NCI-H2227 treated with DMSO at 0.1 percent for 48 hours (cell line): ENCODE results near the gene PALB2.

Experiments
- DNase-seq: peaks from one replicate; lab custom pipeline; 2025; lab: John Stamatoyannopoulos, UW

PALB2 gene

GRCh38 chr16:23581764-23582163 is 59.3 kb downstream of the PALB2 start:
- no peak for DNase-seq

GRCh38 chr16:23580391-23580790 is 60.7 kb downstream of the PALB2 start:
- DNase-seq, result no peak

GRCh38 chr16:23579371-23579770 is 61.7 kb downstream of the PALB2 start:
- no peak for DNase-seq

GRCh38 chr16:23578101-23578830 is 62.8 kb downstream of the PALB2 start:
- no peak for DNase-seq

GRCh38 chr16:23577493-23577892 is 63.6 kb downstream of the PALB2 start:
- no peak for DNase-seq

- DNase-seq, result no peak
These were observed 65.3 kb downstream of the PALB2 start for GRCh38 chr16:23575834-23576233.

- DNase-seq, result no peak
These were observed 67.3 kb downstream of the PALB2 start for GRCh38 chr16:23573817-23574216.

- no peak for DNase-seq
These were observed 68.7 kb downstream of the PALB2 start for GRCh38 chr16:23572394-23572793.

GRCh38 chr16:23571895-23572294 is 69.2 kb downstream of the PALB2 start:
- DNase-seq, result no peak

GRCh38 chr16:23570992-23571632 is 70.0 kb downstream of the PALB2 start:
- no peak for DNase-seq

- DNase-seq, result no peak
These were observed 73.5 kb downstream of the PALB2 start for GRCh38 chr16:23567602-23568001.

GRCh38 chr16:23566724-23567123 is 74.4 kb downstream of the PALB2 start:
- no peak for DNase-seq

- no peak for DNase-seq
These were observed 76.3 kb downstream of the PALB2 start for GRCh38 chr16:23564575-23565363.

GRCh38 chr16:23563186-23563585 is 77.9 kb downstream of the PALB2 start:
- DNase-seq, result no peak

- DNase-seq, result no peak
These were observed 78.6 kb downstream of the PALB2 start for GRCh38 chr16:23562505-23562904.

- no peak for DNase-seq
These were observed 79.5 kb downstream of the PALB2 start for GRCh38 chr16:23561586-23561985.

- no peak for DNase-seq
These were observed 83.1 kb downstream of the PALB2 start for GRCh38 chr16:23557779-23558702.

GRCh38 chr16:23556881-23557778 is 84.0 kb downstream of the PALB2 start, which contains the start of the genes EARS2 and UBFD1:
Gene EARS2 (minus strand): TSS chr16:23557350. CDS start chr16:23557343, 7 bp downstream.
Gene UBFD1 (plus strand): TSS chr16:23557727. CDS start chr16:23557743, 16 bp downstream.
- peak; percentile 98 for DNase-seq

- no peak for DNase-seq
These were observed 86.6 kb downstream of the PALB2 start for GRCh38 chr16:23554536-23554935.
